ENCODE measurements around the gene CLCA2. TPM values are rescaled to one million over a fixed set of nuclear protein-coding genes. Genes with fewer than 3 reads are reported as not detected.
"Not testable (repeated sequence)": the region's sequence is repeated elsewhere in the genome, so short reads cannot be mapped to it uniquely, and the experiment has no call there.

The CLCA2 gene
- total RNA-seq, 1 donor from 2014 or later, result not detected

- H3K4me1 Mint-ChIP-seq (ENCODE audit: low read depth), result no peaks in the 10 kb centered on the region
- H3K36me3 Mint-ChIP-seq (ENCODE audit: low read depth), result no peaks in the 10 kb centered on the region
- H3K27me3 Mint-ChIP-seq (ENCODE audit: low read depth), result peaks cover 11% of the 10 kb centered on the region
- intact Hi-C loops (cut with micrococcal nuclease), result no loop called here
- DNase-seq (ENCODE audit: low spot score), result no peak
- no peak overlapping the region for H3K4me3 Mint-ChIP-seq (ENCODE audit: low read depth)
- no peak overlapping the region for H3K27ac Mint-ChIP-seq
- no peaks in the 10 kb centered on the region for H3K9me3 Mint-ChIP-seq
These were observed 67.4 kb downstream of the CLCA2 start for GRCh38 chr1:86491171-86491950.

GRCh38 chr1:86498281-86498680 is 74.3 kb downstream of the CLCA2 start:
- Mint-ChIP-seq H3K9me3 (no peaks in the 10 kb centered on the region), H3K36me3 (ENCODE audit: low read depth) (no peaks in the 10 kb centered on the region)
- intact Hi-C loops (cut with micrococcal nuclease), result no loop called here

GRCh38 chr1:86499987-86500593 is 76.1 kb downstream of the CLCA2 start:
- Mint-ChIP-seq H3K4me1 (ENCODE audit: low read depth) (peaks cover 14% of the 10 kb centered on the region), H3K9me3 (no peaks in the 10 kb centered on the region), H3K27ac (no peak overlapping the region), H3K36me3 (ENCODE audit: low read depth) (no peaks in the 10 kb centered on the region), H3K4me3 (ENCODE audit: low read depth) (no peak overlapping the region), H3K27me3 (ENCODE audit: low read depth) (peaks cover 37% of the 10 kb centered on the region)
- no peak for DNase-seq (ENCODE audit: low spot score)
- intact Hi-C loops (cut with micrococcal nuclease), result loop anchor here (5.0 to 10.0 kb wide), 2 partner anchors 205 to 242 kb away; partner anchors contain the start of gene SH3GLB1

More at GRCh38 chr1:86498281-86498680, 74.3 kb downstream of the CLCA2 start:
- Mint-ChIP-seq H3K27me3 (ENCODE audit: low read depth) (peaks cover 25% of the 10 kb centered on the region), H3K27ac (no peak overlapping the region), H3K4me1 (ENCODE audit: low read depth) (peaks cover 14% of the 10 kb centered on the region), H3K4me3 (ENCODE audit: low read depth) (no peak overlapping the region)
- DNase-seq (ENCODE audit: low spot score), result no peak

DNA sequence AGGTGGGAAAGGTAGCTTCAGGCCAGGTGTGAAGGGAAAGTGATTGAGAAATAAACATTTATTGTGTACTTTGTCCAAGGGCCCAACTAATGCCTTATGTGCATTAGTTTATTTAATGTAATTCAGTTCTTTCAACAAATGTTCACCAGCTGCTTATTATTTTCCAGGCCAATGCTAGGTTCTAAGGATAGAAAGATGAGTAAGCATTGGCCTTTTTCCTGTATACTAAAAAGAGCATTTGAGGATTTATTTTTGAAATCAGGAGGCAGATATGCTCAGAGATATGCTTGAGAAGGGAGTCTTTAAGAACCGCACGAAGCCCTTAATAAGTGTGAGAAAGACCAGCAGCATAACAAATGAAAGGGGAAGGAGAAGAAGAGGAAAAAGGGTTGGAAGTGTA is 76.7 kb downstream of the CLCA2 start:
- H3K4me1 Mint-ChIP-seq (ENCODE audit: low read depth), result peaks cover 14% of the 10 kb centered on the region
- no peak for DNase-seq (ENCODE audit: low spot score)
- peaks cover 42% of the 10 kb centered on the region for H3K27me3 Mint-ChIP-seq (ENCODE audit: low read depth)
- no peaks in the 10 kb centered on the region for H3K36me3 Mint-ChIP-seq (ENCODE audit: low read depth)
- H3K4me3 Mint-ChIP-seq (ENCODE audit: low read depth), result no peak overlapping the region
- no peaks in the 10 kb centered on the region for H3K9me3 Mint-ChIP-seq
- H3K27ac Mint-ChIP-seq, result no peak overlapping the region
- intact Hi-C loops (cut with micrococcal nuclease), result loop anchor here (5.0 to 10.0 kb wide), 2 partner anchors 204 to 242 kb away; partner anchors contain the start of gene SH3GLB1

DNA sequence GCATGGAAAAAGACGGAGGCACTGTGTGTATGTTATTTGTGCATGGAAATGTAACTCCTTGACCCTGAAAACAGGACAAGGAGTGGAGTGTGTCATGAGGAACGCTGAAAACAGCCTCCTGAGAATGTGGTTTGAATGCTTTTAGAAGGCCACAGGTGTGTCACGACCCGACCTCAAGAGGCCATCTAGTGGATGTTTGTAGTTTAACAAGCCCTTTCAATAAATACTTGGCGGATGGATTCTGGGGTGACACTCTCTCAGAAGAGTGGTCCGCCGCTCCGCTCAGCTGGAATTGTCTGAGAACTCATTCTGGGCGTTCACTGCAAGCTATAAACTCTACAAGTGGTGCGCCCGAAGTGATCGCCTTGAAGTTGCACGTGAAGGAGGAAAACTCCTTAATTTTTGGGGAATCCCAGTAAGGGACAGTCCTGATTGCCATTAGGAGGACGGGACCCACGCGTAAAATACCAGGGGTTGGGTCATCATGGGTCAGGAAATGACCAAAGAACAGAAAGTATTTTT is 78.2 kb downstream of the CLCA2 start:
- Mint-ChIP-seq H3K4me1 (ENCODE audit: low read depth) (peaks cover 14% of the 10 kb centered on the region), H3K27me3 (ENCODE audit: low read depth) (peaks cover 37% of the 10 kb centered on the region), H3K4me3 (ENCODE audit: low read depth) (peak overlapping the region; percentile 78)
- peak; percentile 24 for DNase-seq (ENCODE audit: low spot score)
- H3K9me3 Mint-ChIP-seq; H3K27ac Mint-ChIP-seq; H3K36me3 Mint-ChIP-seq (ENCODE audit: low read depth): not testable (repeated sequence)
- intact Hi-C loops (cut with micrococcal nuclease), result loop anchor here (1.0 to 10.0 kb wide), 3 partner anchors 122 to 240 kb away; partner anchors contain the start of gene SH3GLB1

- no peak for DNase-seq (ENCODE audit: low spot score)
- no peaks in the 10 kb centered on the region for H3K9me3 Mint-ChIP-seq
- no peaks in the 10 kb centered on the region for H3K36me3 Mint-ChIP-seq (ENCODE audit: low read depth)
- peaks cover 36% of the 10 kb centered on the region for H3K27me3 Mint-ChIP-seq (ENCODE audit: low read depth)
- no peak overlapping the region for H3K27ac Mint-ChIP-seq
- H3K4me1 Mint-ChIP-seq (ENCODE audit: low read depth), result peaks cover 13% of the 10 kb centered on the region
- H3K4me3 Mint-ChIP-seq (ENCODE audit: low read depth), result peak overlapping the region; percentile 78
- intact Hi-C loops (cut with micrococcal nuclease), result loop anchor here (1.0 to 10.0 kb wide), 3 partner anchors 123 to 239 kb away; partner anchors contain the start of gene SH3GLB1
These were observed 78.9 kb downstream of the CLCA2 start for GRCh38 chr1:86502721-86503405.

GRCh38 chr1:86503406-86504136 is 79.6 kb downstream of the CLCA2 start:
- no peak for DNase-seq (ENCODE audit: low spot score)
- peaks cover 7% of the 10 kb centered on the region for H3K4me1 Mint-ChIP-seq (ENCODE audit: low read depth)
- no peak overlapping the region for H3K4me3 Mint-ChIP-seq (ENCODE audit: low read depth)
- no peak overlapping the region for H3K27ac Mint-ChIP-seq
- intact Hi-C loops (cut with micrococcal nuclease), result loop anchor here (5.0 to 10.0 kb wide), 2 partner anchors 201 to 239 kb away; partner anchors contain the start of gene SH3GLB1
- H3K27me3 Mint-ChIP-seq (ENCODE audit: low read depth), result peaks cover 34% of the 10 kb centered on the region
- no peaks in the 10 kb centered on the region for H3K9me3 Mint-ChIP-seq
- H3K36me3 Mint-ChIP-seq (ENCODE audit: low read depth), result no peaks in the 10 kb centered on the region

GRCh38 chr1:86504137-86504479 is 80.1 kb downstream of the CLCA2 start:
- intact Hi-C loops (cut with micrococcal nuclease), result loop anchor here (5.0 to 10.0 kb wide), 2 partner anchors 201 to 238 kb away; partner anchors contain the start of gene SH3GLB1
- H3K27me3 Mint-ChIP-seq (ENCODE audit: low read depth), result peaks cover 31% of the 10 kb centered on the region
- DNase-seq (ENCODE audit: low spot score), result no peak
- H3K4me1 Mint-ChIP-seq (ENCODE audit: low read depth), result peaks cover 7% of the 10 kb centered on the region
- H3K27ac Mint-ChIP-seq, result no peak overlapping the region
- H3K36me3 Mint-ChIP-seq (ENCODE audit: low read depth), result no peaks in the 10 kb centered on the region
- no peak overlapping the region for H3K4me3 Mint-ChIP-seq (ENCODE audit: low read depth)
- no peaks in the 10 kb centered on the region for H3K9me3 Mint-ChIP-seq

- no peak overlapping the region for H3K27ac Mint-ChIP-seq
- H3K4me1 Mint-ChIP-seq (ENCODE audit: low read depth), result peaks cover 7% of the 10 kb centered on the region
- no peaks in the 10 kb centered on the region for H3K9me3 Mint-ChIP-seq
- peaks cover 36% of the 10 kb centered on the region for H3K27me3 Mint-ChIP-seq (ENCODE audit: low read depth)
- intact Hi-C loops (cut with micrococcal nuclease), result loop anchor here (5.0 to 10.0 kb wide), 2 partner anchors 200 to 237 kb away; partner anchors contain the start of gene SH3GLB1
- no peaks in the 10 kb centered on the region for H3K36me3 Mint-ChIP-seq (ENCODE audit: low read depth)
- no peak for DNase-seq (ENCODE audit: low spot score)
- H3K4me3 Mint-ChIP-seq (ENCODE audit: low read depth), result no peak overlapping the region
These were observed 81.1 kb downstream of the CLCA2 start for GRCh38 chr1:86504895-86505563.

DNA sequence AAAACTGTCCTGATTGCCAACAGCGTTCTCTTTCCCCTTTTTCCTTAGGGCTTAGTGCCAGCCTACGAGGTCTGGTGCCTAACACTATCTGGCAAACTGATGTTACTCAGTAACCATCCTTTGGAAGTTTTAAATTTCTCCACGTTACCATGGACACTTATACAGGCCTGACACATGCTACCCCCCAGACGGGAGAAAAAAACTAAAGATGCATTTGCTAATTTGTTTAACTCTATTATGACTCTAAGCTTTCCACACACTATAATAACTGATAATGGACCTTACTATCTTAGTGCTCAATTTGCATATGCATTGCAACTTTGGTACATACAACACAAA is 81.6 kb downstream of the CLCA2 start:
- no peak overlapping the region for H3K4me3 Mint-ChIP-seq (ENCODE audit: low read depth)
- H3K36me3 Mint-ChIP-seq (ENCODE audit: low read depth), result no peaks in the 10 kb centered on the region

More for the DNA sequence above, 81.6 kb downstream of the CLCA2 start:
- H3K27ac Mint-ChIP-seq, result no peak overlapping the region
- H3K27me3 Mint-ChIP-seq (ENCODE audit: low read depth), result peaks cover 36% of the 10 kb centered on the region
- peaks cover 7% of the 10 kb centered on the region for H3K4me1 Mint-ChIP-seq (ENCODE audit: low read depth)
- intact Hi-C loops (cut with micrococcal nuclease), result loop anchor here (10.0 kb wide), 1 partner anchor 199 kb away; the partner anchor contains the start of gene SH3GLB1
- DNase-seq (ENCODE audit: low spot score), result no peak
- H3K9me3 Mint-ChIP-seq, result no peaks in the 10 kb centered on the region

Data from activated T-helper 2 cell treated with anti-CD3 and anti-CD28 coated beads, Interferon-gamma antibody, Interleukin-2, Interleukin-4, amounts not matched to agents 10 μg/mL and 5 μg/mL and 100 μg/mL, durations not matched to agents 14 hours and 24 hours and 36 hours (primary cell).